NOMO-1 treated with dmso at 0.1 percent for 144 hours (cell line): ENCODE data around the gene PGAP1.

ENCODE experiments used
- DNase-seq: peaks from one replicate; lab custom pipeline; 2025; ENCODE audit not compliant: unreplicated experiment; lab: John Stamatoyannopoulos, UW

The PGAP1 gene

GRCh38 chr2:196808083-196808665 lies 118.3 kb downstream of the PGAP1 start:
- no peak for DNase-seq

- DNase-seq: no peak
Measured at GRCh38 chr2:196804381-196804780, 122.1 kb downstream of the PGAP1 start.

DNA sequence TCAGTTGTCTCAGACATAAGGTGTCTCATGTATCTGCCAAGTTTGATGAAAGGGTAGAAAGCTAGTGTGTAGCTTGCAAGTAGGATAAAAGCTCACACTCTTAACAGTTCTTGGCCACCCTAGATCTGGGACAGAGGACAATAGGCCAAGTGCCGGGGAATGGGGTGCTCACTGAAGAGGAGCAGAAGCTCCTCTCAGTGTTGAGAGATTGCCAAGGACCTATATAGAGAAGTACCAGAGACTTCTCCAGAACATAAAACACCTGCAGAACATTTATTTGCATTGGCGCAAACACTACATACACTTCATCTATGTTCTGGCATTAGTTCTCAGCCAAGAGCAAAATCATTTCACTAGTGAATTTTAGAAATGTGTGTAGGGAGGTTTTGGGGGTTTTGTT lies 124.1 kb downstream of the PGAP1 start:
- DNase-seq: no peak

DNA sequence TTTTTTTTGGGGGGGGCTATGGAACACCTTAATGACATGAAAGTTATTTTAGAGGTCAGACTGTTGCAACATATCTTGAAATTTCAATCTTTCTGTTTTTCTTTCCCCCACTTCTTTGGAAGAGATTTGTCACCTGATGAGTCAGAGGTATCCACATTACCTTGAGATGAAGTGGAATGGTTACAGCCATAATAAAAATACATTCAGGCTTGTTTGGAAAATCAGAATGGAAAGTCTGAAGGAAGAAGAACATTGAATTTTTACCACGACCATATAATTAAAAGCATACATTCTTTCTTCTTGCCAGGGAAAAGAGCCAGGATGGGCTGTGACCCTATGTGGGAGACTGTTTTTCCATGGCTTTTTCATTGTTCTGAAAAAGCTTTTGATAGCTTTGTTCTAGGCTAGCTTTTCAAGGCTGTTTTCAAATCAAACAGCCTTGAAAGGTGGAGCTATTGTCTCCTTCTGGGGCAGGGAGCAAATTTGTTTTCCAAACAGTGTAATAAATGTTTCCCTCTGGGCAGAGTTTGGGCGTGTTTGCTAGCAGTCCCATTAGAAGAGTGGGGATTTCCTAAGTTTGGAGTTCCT lies 124.7 kb downstream of the PGAP1 start:
- DNase-seq: no peak

DNA sequence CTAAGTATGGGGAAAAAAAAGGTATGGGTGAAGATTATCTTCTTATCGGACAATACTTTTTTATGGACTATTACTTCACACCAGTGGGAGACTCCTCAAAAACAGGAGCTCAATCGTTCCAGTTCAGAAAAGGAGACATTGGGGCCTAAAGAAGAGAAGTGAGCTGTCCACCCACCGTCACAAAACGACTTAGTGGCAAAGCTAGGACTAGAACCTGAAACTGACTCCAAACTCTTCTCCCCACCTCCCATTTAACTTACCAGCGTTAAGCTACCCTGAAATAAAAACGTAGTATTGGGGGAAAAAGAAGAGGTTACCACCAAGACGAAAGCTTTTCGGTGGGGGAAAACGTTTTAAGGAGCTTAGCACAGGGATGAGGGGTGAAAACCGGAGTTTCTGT lies 127.5 kb downstream of the PGAP1 start:
- DNase-seq: no peak

- DNase-seq: no peak
Measured at GRCh38 chr2:196792865-196793264, 133.6 kb downstream of the PGAP1 start.

DNA sequence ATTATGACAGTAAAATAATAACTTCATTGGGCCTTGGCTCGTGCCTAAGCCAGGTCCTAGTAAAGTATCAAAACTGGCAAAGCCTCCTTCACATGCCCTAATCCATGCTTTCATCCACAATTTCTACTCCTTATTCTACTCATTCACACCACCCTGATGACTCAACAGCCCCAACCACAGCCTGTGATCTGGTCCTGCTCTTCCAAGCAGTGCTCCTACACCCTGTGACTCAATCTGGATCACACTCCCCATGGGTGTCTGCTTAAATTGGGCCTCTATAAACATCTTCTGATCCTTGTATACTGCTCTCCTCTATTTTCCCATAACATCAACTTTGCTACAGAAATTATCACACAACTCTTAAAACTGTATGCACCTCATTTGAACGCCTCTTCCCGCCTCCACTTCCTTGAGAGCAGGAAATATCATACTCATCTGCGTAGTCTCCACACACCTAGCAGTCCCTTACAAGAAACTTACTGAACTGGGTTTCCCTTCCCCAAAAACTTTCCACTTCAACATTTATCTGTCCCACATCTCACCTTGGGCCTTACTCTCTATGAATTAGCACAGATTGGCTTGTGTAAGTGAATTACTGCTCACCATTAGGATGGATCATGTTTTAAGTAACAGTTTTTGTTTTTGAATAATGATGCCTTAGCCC lies 142.9 kb downstream of the PGAP1 start:
- DNase-seq: no peak
